Heart left ventricle (tissue), 16 donors: ENCODE data around the gene MILR1. TPM values are rescaled to one million over a fixed set of nuclear protein-coding genes. Genes with fewer than 3 reads are reported as not detected.
"Not testable (repeated sequence)": the region's sequence is repeated elsewhere in the genome, so short reads cannot be mapped to it uniquely, and the experiment has no call there.

Source experiments
- ATAC-seq, 4 donors: fragments of 200-7000 bp; cut with Tn5 transposase; one replicate each; pipeline ENCODE4 v1.9.1; 2020 to 2022; ENCODE audit warnings: moderate library complexity in 4 of 4, mild to moderate bottlenecking in 3 of 4, moderate number of reproducible peaks in 1 of 4
- DNase-seq, 5 donors: peaks; one replicate each; pipeline ENCODE4 v3.0.0-alpha.2; 2020
- H3K27ac ChIP-seq, 12 donors: fragments of 200-600 bp; sonication (generic) in 4 of 12; one replicate each; pipeline versions ENCODE4 v1.5.0 to v1.8.0; 2016 to 2022; ENCODE audit warnings: mild to moderate bottlenecking in 2 of 12
- H3K27me3 ChIP-seq, 9 donors: fragments of 200-600 bp; sonication (generic) in 2 of 9; one replicate each; pipeline versions ENCODE4 v1.5.1 to v1.8.0; 2016 to 2022; ENCODE audit warnings: mild to moderate bottlenecking in 3 of 9
- H3K36me3 ChIP-seq, 9 donors: fragments of 200-600 bp; sonication (generic) in 2 of 9; one replicate each; pipeline versions ENCODE4 v1.5.0 to v1.8.0; 2018 to 2022; ENCODE audit warnings: mild to moderate bottlenecking in 2 of 9
- H3K4me1 ChIP-seq, 12 donors: fragments of 200-600 bp; sonication (generic) in 4 of 12; one replicate each; pipeline versions ENCODE4 v1.5.0 to v1.8.0; 2016 to 2022; ENCODE audit warnings: mild to moderate bottlenecking in 3 of 12
- H3K4me3 ChIP-seq, 12 donors: fragments of 200-600 bp; sonication (generic) in 4 of 12; one replicate each; pipeline versions ENCODE4 v1.5.0 to v1.8.0; 2017 to 2022; ENCODE audit warnings: mild to moderate bottlenecking in 9 of 12, moderate library complexity in 4 of 12
- H3K9me3 ChIP-seq, 12 donors: fragments of 200-600 bp; sonication (generic) in 4 of 12; one replicate each; pipeline versions ENCODE4 v1.5.0 to v1.8.0; 2016 to 2022; ENCODE audit warnings: mild to moderate bottlenecking in 1 of 12
- CTCF ChIP-seq, 12 donors: fragments of 200-600 bp; sonication (generic) in 4 of 12; IDR thresholded peaks; one replicate each; pipeline versions ENCODE4 v1.5.0 to v1.8.0; 2018 to 2022; ENCODE audit warnings: antibody characterized with exemption in 12 of 12, mild to moderate bottlenecking in 5 of 12
- POLR2A ChIP-seq, 2 donors: fragments of 450-650 bp; IDR thresholded peaks; one replicate each; pipeline ENCODE4 v1.6.1; 2017; ENCODE audit warnings: antibody characterized with exemption in 2 of 2, mild to moderate bottlenecking in 2 of 2, moderate library complexity in 2 of 2
- WGBS, 4 donors: extraction: QIAGEN DNeasy Blood & Tissue Kit in 2 of 4; methylation state at CpG; one replicate each; pipeline versions ENCODE4 v1.1.5 to v1.1.7; 2013 to 2018; 5-methylcytosine and 5-hydroxymethylcytosine counted together
- intact Hi-C, 10 donors: fragments of 100-400 bp; cut with DNase I; formaldehyde crosslinking; loops; one replicate each; pipeline versions ENCODE4 v1.11.1 to v1.14.2; 2022
- polyA plus RNA-seq, 2 donors: library from polyadenylated mRNA; stranded (reverse); fragments of 200-250 nt; gene quantifications; one replicate each; pipeline ENCODE4 v1.2.3, GENCODE V29; 2013
- total RNA-seq, 9 donors: library from RNA; depleted of rRNA in 2 of 9; stranded (reverse); fragments of >200 nt in 2 of 9; fragmentation: NEBNext Ultra II Directional in 3 of 9; extraction: Animal tissue kit (Norgen Biotek cat#: 25700) in 3 of 9; gene quantifications; one replicate each; pipeline versions ENCODE4 v1.1.0 to v1.2.4, GENCODE V29; 2016 to 2023
- donor health status: ischemic (EF 13 %, LVEDD 7.1; RV severe dilation, severe dysfunction).
- donor health status: healthy with polysubstance abuse.
- donor health status: DM: no; HTN: yes; CAD: no.
- donor health status: DM: no; HTN: no; CAD: no.
- donor health status: ischemic (EF 25% LVEDD 6.9; RV normal size, moderate dysfunction).
- donor health status: ischemic (EF 25% LVEDD 5.7; RV mildly dilated, moderate dysfunction).
- donor health status: healthy.
- donor health status: DM: yes; HTN: yes; CAD: no.
- donor health status: ischemic (EF 35%, LVEDD 5.7; RV mildly dilated, moderate dysfunction).
- donor health status: nonischemic (EF 11% LVEDD 7.7; RV severe dilation, severe dysfunction).
- donor health status: DM: yes; HTN: yes; CAD: no.
- donor health status: PGD.
- donor health status: ischemic (EF 29% LVEDD 5.4; RV normal size, mild dysfunction).
- donor health status: nonischemic (EF 23%, LVEDD 6.1; RV moderate dilation, normal function).

The MILR1 gene
- total and polyA plus RNA-seq, 11 donors, result 0.95 to 23.0 (median 2.1) TPM

- Histone ChIP-seq H3K36me3 (peaks cover 0 to 47% (median 0%) of the 10 kb centered on the region in 9 donors), H3K27me3 (no peaks in the 10 kb centered on the region), H3K27ac (peak overlapping the region in 6 of 12 donors; percentile 6 to 40 (median 22)), H3K9me3 (no peaks in the 10 kb centered on the region), H3K4me1 (peaks cover 0 to 20% (median 0%) of the 10 kb centered on the region in 12 donors), H3K4me3 (no peak overlapping the region)
- peak in 4 of 5 donors; percentile 31 to 55 (median 49) for DNase-seq
- 50 to 62% (median 55%) methylated on average over 8 of the region's 8 CpGs for WGBS, 4 donors
- no peak for TF ChIP-seq POLR2A (IDR thresholded peaks at IDR 0.05)
- no peak for TF ChIP-seq CTCF (IDR thresholded peaks at IDR 0.05)
- ATAC-seq, result peak in 2 of 4 donors; percentile 52 to 60
- intact Hi-C loops, result no loop called here
Observed at GRCh38 chr17:64460955-64461354, 12.0 kb downstream of the MILR1 start.

GRCh38 chr17:64461788-64462187 is 12.9 kb downstream of the MILR1 start:
- Histone ChIP-seq H3K4me3 (no peak overlapping the region), H3K36me3 (peaks cover 0 to 55% (median 0%) of the 10 kb centered on the region in 9 donors), H3K27me3 (no peaks in the 10 kb centered on the region), H3K4me1 (peaks cover 0 to 11% (median 0%) of the 10 kb centered on the region in 12 donors), H3K27ac (peak overlapping the region in 1 of 12 donors; percentile 19), H3K9me3 (no peaks in the 10 kb centered on the region)
- ATAC-seq (peak in 1 of 4 donors; percentile 11), DNase-seq (no peak)
- 50 to 67% (median 58%) methylated on average over 6 of the region's 6 CpGs for WGBS, 4 donors
- intact Hi-C loops, result no loop called here
- TF ChIP-seq POLR2A (IDR thresholded peaks at IDR 0.05), result no peak
- TF ChIP-seq CTCF (IDR thresholded peaks at IDR 0.05), result no peak

- no peak for TF ChIP-seq POLR2A (IDR thresholded peaks at IDR 0.05)
- TF ChIP-seq CTCF (IDR thresholded peaks at IDR 0.05), result no peak
Observed at GRCh38 chr17:64466019-64466735, 17.3 kb downstream of the MILR1 start.

GRCh38 chr17:64466834-64467233 is 17.9 kb downstream of the MILR1 start:
- H3K27ac ChIP-seq, H3K9me3 ChIP-seq, H3K4me1 ChIP-seq, H3K4me3 ChIP-seq, H3K27me3 ChIP-seq, DNase-seq, intact Hi-C loops, ATAC-seq: not testable (repeated sequence)
- WGBS, 4 donors, result 59 to 88% (median 78%) methylated on average over 1 of the region's 1 CpG
- H3K36me3 ChIP-seq, result peaks cover 0 to 61% (median 0%) of the 10 kb centered on the region in 9 donors

More at GRCh38 chr17:64466019-64466735, 17.3 kb downstream of the MILR1 start:
- ATAC-seq (no peak), DNase-seq (no peak)
- WGBS, 4 donors, result 65 to 72% (median 70%) methylated on average over 9 of the region's 9 CpGs
- Histone ChIP-seq H3K27me3 (no peaks in the 10 kb centered on the region), H3K27ac (no peak overlapping the region), H3K4me1 (peaks cover 0 to 1% (median 0%) of the 10 kb centered on the region in 12 donors), H3K36me3 (peaks cover 0 to 61% (median 0%) of the 10 kb centered on the region in 9 donors), H3K9me3 (no peaks in the 10 kb centered on the region), H3K4me3 (no peak overlapping the region)
- intact Hi-C loops, result no loop called here
